Testis (tissue), 2 donors: Measurements from ENCODE around the gene MYCN.

Experiments
- CTCF ChIP-seq, 3 experiments: fragments of 450-650 bp in 2 of 3; fragments of 200-600 bp in 1 of 3; sonication (generic) in 1 of 3; IDR thresholded peaks; one replicate each; pipeline ENCODE4 v1.5.1; 2016 to 2019; ENCODE audit warnings: antibody characterized with exemption in 3 of 3, mild to moderate bottlenecking in 2 of 3, moderate library complexity in 1 of 3
- POLR2A ChIP-seq: fragments of 450-650 bp; IDR thresholded peaks from one replicate; pipeline ENCODE4 v1.6.1; 2017; ENCODE audit warnings: antibody characterized with exemption, mild to moderate bottlenecking, moderate library complexity

- TF ChIP-seq CTCF (IDR thresholded peaks at IDR 0.05) (no peak), POLR2A (no peak)
Measured at GRCh38 chr2:15896859-15897258, 43.5 kb upstream of the MYCN start.
